C1 segment of cervical spinal cord (tissue), 14 donors: ENCODE measurements around the gene IBA57.

Experiments
- DNase-seq, 14 donors: peaks; one replicate each; lab custom pipeline; 2025; lab: John Stamatoyannopoulos, UW

Gene IBA57

DNA sequence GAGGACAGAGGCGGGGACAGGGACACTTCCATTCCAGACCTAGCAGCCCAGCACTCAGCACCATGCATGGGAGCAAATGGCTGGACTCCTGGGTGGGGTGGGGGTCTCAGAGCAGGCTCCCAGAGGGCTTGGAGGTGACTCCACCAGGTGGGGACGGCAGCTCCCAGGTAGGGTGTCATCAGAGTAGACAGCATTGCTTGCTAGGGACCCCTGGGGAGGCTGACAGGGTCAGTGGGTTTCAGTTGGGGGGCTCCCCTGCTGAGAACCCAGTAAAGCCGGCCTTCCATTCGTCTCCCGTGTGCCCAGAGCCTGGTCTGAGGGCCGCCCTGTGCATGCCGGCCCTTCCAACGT, 20.6 kb upstream of the IBA57 start:
- DNase-seq: no peak

DNA sequence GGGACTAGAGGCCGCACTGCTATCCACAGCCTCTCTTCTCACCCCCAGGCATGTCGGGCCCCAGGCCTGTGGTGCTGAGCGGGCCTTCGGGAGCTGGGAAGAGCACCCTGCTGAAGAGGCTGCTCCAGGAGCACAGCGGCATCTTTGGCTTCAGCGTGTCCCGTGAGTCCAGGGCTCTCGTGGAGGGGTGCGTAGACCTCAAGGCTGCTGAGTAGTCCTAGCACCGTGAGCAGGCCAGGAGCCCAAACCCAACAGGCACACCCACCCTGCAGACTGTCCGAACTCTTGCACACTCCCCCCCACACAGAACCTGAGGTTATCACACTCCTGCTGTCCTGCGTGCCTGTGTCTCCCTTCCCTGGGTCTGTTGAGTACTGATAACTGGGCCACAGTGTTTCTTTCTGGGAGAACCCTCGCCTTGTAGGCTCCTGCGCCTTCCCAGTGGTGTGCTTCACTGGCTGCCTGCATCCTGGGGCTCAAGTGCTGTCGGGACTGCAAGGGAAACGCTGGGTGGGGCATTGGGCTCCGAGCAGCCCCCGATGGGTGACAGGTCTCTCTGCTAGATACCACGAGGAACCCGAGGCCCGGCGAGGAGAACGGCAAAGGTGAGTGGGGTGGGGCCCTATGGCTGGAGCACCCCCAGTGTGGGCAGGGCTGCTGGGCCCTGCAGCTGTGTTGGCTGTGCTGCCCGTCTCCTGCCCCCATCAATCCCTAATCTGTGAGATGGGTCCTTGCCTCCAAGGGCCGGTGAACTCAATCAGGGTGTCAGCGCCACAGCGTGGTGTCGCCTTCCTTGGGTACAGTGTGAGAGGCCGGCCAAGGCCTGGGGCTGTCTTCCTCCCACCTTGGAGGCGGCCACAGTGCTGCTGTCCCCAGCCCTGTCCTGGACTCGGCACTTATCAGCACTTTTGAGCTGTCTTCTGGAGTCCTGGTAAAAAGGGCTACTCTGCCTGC, 19.9 kb upstream of the IBA57 start:
- no peak for DNase-seq

DNA sequence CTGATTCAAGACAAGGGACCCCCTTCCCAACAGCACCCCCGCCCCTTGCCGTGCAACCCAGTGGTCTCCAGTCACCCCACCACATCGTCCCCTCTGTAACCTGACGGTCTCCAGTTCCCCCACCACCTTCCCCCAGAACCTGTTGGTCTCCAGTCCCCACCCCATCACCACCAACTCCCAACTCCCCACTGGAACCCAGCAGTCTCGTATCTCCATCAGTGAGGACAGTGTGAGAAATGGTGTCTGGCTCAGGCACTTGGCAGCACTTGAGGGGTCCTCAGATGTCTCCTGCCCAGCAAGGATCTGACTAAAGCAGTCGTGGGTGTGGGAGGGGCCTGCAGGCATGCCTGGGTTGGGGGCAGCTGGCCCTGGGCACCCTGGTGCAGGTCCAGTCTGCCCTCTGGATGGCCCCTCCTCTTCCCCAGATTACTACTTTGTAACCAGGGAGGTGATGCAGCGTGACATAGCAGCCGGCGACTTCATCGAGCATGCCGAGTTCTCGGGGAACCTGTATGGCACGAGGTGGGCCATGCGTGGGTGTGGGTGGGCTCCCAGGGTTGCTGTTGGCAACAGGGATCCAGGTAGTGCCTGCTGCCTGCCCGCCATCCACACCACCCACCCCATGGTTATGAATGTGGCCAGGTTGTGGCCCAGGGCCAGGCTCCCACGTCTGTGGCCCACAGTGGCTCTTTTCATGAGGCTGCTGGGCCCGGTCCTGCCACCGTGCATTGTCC, 19.0 kb upstream of the IBA57 start:
- no peak for DNase-seq

DNA sequence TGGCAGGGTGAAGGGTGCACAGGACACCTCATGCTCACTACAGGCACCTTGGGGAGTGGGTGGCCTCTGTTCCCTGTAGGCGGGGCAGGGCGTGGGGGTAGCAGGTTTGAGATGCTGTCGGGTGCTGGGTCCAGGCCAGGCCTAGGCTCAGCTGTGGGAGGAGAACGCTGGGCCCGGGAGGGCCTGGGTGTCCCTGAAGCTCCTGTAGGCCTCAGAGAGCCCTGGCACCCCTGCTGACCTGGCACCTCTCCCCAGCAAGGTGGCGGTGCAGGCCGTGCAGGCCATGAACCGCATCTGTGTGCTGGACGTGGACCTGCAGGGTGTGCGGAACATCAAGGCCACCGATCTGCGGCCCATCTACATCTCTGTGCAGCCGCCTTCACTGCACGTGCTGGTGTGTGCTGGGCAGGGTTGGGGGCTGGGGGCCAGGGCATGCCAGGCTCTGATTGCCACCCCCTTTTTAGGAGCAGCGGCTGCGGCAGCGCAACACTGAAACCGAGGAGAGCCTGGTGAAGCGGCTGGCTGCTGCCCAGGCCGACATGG, 18.4 kb upstream of the IBA57 start:
- no peak for DNase-seq

DNA sequence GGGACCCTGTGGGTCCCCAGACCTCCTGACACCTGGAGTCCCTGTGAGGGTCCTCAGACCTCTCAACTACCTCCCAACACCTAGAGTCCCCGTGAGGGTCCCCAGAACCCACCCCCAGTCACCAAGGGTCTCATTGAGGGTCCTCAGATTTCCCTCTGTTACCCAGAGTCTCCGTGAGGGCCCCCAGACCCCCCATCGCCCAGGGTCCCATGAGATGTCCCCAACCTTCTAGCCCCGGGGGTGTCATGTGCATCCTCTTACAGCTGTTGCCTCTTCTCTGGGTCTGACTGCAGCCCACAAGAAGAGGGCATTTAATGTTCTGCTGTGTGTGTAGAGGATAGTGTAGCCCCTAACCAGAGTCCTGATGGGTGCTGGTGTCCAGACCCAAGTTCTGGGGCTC, 17.8 kb upstream of the IBA57 start:
- DNase-seq: no peak

DNA sequence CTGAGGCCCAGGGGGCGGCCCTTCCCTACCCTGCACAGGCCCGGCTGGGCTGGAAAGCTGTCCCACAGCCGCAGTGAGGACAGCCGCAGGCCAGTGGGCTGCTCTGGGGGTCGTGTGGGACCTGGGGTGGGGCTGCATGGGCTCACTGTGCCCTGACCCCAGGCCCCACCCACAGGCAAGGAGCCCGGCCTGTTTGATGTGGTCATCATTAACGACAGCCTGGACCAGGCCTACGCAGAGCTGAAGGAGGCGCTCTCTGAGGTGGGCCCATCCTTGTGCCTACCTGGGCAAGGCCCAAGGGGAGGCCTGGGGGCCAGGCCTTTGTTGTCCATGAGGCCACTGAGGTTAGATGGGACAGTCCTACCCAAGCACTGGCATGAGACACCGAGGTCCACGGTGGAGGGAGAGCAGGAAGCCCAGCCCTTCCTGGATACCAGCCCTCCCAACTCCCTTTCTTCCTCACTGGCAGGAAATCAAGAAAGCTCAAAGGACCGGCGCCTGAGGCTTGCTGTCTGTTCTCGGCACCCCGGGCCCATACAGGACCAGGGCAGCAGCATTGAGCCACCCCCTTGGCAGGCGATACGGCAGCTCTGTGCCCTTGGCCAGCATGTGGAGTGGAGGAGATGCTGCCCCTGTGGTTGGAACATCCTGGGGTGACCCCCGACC, 17.3 kb upstream of the IBA57 start:
- no peak for DNase-seq

DNA sequence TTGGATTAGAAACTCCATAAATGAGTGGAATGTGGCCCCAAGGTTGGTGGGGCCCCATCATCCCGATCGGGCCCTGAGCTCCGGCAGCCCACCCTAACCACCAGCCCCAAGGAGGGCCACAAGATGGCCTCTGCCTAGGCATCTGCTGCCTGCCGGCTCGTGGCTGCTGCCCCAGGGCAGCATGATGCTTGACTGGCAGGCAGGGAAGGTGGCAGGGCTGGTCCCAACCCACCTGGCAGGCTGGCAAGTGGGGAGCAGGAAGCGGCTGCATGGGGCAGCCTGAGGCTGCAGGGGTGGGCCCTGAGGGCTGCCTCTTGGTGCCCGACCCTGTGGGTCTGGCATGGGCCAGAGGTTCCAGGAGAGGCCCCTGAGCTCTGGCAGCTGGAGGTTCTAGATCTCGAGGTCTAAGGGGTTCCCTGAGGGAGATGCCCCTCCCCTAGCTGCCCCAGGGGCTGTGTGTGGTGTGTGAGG, 16.6 kb upstream of the IBA57 start:
- no peak for DNase-seq

DNA sequence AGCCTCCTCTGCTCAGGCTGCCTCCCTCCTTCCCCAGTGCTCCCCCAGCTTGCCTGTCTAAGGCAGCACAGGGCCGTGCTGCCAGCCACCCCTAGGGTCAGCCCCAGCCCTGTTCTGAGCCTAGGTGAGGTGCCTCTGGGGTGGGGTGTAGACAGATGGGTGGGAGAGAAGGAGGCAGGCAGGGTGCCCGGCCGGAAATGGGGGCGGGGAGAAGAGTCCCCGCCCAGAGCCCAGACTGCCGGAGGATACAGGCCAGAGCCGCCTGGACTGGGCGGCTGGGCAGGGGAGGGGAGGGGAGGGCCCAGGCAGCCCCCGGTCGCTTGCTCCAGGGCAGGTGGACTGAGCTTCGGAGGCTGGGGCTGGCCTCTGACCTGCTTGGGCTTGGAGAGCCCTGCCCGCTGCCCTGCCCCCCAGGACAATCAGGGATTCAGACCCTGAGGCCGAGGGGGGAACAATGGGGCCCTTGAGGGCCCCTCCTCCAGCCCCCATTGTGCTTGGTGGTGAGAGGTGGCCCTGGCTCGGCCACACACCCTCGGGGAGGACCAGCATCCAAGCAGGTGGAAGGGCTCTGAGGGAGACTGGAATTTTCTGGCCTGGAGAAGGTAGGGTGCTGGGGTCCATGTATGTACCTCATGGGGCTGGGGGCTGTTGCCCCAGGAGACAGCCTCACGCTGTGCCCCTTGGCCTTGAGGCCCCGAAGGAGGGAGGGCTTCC, 16.0 kb upstream of the IBA57 start, which contains the start of gene GJC2:
Gene GJC2 (plus strand): TSS at position 525 of the 714 bp plus-strand sequence. CDS start 7,829 bp downstream, outside the sequence.
- peak in 11 of 14 donors; percentile 19 to 77 (median 63) for DNase-seq

DNA sequence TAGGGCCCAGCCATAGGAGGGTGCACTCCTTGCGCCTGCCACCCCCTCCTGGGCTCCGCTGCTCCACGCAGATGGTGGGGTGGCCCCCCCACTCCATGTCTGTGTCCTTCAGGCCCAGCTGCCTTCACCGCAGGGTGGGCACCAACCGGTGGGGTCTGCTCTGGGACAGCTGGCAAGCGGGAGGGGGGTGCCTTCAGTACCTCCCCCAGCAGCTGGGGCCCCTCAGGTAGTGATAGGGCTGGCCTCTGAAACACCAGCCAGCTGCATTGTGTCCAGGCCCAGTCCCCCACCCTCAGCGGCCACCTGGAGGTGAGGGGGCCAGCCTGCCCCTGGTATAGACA, 15.5 kb upstream of the IBA57 start:
- peak in 1 of 14 donors; percentile 67 for DNase-seq

DNA sequence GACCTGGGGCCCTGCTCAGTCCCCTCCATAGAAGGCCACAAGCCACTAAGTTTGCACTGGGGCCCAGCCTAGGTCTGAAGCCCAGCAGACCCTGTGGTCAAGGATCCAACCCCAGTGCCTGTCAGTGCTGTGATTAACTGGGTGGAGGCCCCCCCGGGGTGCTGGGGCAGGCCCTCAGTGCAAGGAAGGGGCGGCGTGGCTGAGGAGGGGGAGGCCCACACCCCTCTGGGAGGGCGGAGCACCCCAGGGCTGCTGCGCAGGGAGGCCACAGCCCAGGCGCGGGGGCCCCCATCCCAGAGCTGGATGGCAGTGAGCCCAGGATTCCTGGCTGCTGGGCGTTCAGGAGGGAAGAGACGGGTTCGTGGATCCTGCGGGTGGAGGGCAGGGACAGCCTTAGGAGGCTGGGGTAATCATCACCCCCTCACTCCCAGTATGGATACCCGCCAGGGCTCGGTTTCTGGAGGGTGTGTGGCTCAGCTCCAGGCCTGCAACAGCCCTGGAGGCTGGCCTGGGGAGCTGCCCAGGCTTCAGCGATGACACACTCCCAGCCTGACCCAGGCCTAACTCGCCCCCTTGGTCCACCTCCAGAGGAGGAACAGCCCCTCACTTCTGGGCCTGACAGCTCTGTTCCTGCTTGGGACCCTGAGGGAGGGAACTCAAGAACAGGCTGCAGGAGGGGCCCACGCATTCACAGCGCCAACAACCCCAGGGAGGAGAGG, 15.0 kb upstream of the IBA57 start:
- peak in 11 of 14 donors; percentile 27 to 74 (median 58) for DNase-seq

DNA sequence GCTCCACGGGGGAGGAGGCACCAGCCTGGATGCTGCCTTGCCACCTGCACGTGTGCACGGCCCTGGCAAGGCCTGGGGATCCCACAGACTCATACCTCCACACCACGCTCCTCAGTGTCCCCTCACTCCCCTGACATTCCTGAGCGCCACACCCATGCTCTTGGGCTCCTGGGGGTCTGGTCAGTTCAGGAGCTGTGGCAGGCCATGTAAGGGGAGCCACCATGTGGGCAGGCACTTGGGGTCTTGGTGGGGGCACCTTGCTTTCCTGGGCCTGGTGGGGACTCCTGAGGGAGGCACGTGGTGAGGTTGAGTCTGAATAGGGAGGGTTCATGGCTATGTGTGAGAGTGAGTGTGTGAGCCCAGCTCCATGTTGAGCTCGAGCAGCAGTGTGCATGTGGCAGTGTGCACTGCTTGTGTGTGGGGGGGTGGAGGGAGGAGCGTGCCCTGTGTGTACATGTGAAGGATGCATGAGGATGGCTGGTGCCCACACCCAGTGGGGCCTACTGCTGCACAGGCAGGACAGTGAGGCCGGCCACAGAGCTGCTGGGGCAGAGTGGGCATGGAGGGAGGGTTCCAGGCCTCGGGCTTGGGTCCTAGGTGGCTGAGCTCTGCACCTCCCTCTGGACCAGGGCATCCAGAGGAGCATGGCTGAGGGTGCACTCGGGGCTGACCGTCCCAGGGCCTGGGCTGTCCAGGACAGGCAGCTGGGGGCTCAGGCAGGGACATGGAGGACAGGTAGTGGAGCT, 14.3 kb upstream of the IBA57 start:
- peak in 1 of 14 donors; percentile 43 for DNase-seq

DNA sequence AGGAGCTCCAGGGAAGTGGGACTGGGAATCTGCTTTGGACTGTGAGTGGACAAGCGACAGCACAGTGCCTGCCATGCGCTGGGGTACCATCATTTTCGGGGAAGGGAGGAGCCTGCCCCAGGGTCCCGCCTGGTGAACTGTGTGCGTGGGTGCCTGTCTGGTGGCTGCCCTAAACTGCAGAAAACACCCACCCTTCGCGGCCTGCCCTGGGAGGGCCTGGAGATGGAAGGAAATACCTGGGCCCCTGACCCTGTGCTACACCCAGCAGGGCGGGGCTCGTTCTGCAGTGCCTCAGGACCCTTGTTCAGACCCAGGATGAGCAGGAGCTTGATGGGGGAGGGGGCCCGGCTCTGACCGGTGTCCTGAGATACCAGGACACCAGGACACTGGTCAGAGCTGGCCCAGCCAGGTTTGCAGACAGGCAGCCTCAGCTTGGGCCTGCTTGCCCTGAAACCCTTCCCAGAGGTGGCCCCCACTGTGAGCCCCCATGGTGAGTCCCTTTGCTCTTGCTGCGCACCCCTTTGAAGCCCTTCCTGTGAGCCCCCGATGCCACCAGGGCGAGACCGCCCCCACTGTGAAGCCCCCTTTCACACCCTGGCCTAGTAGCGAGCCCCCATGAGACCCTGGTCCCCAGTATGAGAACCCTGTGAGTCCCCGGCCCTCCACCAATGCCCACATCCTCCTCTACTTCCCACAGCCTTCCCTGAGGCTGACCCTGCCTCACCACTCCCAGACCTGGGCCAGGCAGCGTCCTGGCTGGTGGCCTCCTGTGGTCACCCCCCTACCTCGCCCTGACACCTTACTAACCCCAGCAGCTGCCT, 13.3 kb upstream of the IBA57 start:
- DNase-seq: no peak

DNA sequence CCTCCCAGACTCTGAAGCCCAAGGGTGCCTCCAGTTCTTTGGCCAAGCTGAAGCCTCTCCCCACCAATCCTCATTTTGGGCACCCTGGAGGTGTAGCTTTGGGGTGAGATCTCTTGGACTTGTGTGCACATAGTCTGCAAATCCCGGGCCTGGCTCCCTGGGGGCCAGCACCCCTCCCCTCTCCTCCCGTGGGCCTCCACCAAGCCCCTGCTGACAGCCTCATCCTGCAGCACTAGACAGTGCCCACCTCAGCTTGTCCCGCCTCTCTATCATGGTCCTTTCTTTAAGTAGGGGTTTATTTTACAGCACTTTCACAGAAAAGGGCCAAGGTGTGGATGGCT, 12.7 kb upstream of the IBA57 start:
- DNase-seq: no peak

DNA sequence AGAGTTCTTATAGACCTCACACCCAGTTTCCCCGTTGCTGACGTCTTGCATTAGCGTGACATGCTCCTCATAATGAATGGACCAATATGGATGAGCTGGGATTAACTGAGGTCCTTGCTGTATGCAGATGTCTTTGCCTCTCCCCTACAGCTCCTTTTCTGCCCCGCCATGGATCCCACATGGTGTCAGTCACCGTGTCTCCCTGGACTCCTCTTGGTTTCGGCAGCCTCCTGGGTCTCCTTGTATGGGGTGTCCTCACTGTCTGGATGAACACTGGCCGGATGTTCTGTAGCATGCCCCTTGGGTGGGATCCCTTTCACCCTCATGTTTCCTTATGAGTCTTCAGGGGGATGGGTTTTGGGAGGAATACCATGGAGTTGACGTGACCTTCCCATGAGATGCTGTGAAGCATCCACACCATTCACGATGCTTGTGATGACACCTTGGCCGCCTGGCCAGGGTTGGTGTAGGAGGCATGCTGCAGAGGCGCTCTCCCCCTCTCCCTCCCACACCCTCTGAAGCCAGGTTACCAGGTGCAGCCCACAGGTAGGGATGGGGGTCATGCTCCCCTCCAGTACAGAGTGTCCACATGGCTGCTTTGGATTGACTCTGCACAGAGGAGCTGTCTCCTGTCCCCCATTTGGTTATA, 11.5 kb upstream of the IBA57 start:
- no peak for DNase-seq

DNA sequence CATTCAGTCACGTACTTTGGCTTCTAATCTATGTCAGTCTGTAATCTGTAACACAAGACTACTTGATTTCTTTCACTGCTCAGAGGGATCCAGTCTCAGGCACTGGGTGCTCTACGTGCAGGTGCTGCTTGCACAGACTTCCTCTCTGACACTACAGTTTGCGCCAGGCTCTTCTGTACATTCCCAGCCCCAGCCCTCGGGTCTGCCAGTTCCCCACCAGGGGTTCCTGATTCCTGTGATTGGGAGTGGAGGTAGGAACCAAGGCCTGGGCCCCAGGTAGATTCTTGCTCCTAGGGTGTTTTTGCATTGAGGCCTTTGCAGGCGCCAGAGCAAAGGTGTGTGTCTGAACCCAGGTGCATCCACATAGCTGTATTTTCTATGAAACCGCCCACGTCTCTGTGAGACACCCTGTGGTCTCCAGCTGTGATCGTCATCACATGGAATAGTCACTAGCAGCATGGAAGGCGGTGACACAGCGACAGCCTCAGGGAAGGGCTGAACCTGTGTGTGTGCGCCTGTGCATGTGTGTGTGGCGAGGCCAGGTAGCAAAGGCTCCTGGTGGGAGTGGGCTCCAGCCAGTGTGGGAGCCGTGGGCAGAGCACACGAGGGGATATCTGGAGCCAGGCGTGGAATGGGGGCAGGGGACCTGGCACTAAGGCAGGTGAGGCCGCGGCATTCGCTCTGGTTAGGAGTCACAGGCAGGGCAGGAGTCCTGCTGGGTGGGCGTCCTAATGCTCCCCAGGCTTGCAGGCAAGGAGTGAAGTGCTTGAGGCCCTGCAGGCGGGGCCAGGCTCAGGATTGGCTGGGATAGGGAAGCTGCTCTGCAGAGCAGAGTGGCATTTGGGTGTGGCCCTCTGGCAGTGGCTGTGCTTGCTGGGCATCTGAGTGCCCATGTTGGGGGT, 10.7 kb upstream of the IBA57 start:
- DNase-seq: no peak

DNA sequence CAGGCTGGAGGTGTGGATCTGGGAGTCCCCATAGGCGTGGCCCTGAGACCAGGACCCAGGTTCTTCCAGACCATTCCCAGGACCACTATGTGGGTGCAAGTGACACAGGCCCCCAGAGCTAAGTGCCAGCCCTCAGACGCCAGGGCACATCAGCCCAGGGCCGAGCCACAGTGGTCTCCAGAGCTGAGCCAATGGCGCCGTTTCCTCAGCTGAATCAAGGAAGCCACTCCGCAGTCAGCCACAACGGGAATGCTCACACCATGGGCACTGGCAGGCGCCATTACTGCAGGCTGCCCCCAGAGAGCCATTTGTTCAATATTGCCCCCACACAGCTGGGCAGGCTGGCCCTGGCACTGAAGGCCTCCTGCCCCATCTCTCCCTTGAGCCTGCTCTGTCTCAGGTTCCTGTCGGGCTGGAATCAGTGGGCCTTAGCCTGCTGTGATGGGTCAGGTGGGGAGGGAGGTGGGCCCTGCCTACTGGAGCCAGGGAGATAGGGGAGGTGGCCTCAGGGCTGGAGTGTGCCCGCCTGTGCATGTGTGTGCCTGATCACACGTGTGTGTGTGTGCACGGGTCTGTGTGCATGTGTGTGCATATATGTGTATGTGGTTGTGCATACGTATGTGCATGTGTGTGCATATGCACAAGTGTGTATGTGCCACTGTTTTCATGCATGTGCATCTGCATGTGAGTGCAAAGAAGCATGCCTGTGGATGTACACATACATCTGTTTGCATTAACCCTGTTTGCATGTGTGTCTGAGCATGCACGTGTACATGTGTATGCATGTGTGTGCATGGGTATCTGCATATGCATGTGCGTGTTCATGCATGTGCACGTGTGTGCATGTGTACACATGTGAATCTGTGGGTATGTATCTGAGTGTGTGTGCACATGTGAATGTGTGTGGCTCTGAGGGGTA, 9.7 kb upstream of the IBA57 start:
- no peak for DNase-seq
